Activated CD4-positive, alpha-beta T cell treated with anti-CD3 and anti-CD28 coated beads, Interleukin-2, amount 50 U/mL, for 16 hours (primary cell): Measurements from ENCODE around the gene SH3RF3.
"Not testable (repeated sequence)": the region's sequence is repeated elsewhere in the genome, so short reads cannot be mapped to it uniquely, and the experiment has no call there.

ENCODE experiments used
- DNase-seq: peaks from one replicate; pipeline ENCODE4 v3.0.0-alpha.2; 2020

Gene SH3RF3

DNA sequence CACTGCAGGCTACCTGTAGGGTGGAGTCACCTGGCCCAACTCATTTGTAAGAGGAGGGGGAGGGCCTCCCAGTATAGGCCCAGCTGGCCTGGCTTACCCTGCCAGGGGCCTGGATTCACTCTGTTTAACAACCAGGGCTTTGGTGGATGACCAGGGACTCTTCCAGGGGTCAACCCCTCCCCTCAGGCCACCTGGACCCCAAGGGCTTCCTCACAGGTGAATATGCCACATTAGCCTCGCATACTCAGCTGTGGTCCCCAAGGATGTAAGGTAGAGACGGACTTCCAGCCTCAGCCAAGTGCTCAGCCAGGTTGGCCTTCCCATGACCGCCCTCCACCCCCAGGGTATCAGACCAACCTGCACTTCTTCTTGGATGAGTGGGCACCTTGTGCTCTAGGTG, 8.8 kb upstream of the SH3RF3 start:
- no peak for DNase-seq

DNA sequence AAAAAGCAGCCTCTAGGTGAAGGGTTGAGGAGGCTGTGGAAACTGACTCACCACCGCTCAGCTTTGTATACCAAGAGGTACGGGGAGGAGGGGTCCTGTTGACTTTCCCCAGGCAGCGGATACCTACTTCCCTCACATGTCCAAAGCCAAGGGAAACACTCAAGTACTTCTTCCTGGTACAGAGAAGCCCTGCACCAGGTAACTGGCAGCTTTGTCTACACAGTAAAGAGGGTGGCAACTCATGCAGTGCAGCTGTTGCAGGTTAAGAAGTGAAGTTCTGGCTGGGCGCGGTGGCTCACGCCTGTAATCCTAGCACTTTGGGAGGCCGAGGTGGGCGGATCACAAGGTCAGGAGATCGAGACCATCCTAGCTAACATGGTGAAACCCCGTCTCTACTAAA, 8.3 kb upstream of the SH3RF3 start:
- DNase-seq: not testable (repeated sequence)

GRCh38 chr2:109123586-109124201, 5.3 kb upstream of the SH3RF3 start:
- DNase-seq: no peak

DNA sequence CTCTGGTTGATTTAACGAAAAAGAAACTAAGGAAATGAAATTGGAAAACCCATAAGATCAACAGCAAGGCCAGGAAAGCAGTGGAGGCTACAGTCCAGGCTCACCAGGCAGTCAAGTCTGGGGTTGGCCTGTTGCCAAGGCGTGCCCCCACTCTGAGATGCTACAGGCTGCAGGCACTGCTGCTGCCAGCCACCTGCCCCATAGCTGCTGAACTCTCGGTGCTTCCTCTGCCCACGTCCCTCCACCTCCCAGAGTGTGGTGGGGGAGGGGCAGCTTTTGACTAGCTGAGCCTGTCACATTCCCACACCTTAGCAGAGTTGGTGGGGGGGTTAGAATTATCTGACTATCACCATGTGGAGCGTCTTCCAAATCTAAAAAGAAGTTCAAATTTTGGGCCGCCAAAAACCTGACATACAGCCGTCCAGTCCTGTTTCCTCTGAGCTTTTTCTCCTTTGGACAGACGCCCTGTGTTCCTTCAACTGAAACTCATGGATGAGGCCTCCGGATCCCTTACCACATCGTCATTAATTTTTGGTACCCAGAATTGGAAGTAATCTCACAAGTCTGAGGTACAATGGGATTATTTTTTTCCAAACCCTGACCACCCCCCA, 3.9 kb upstream of the SH3RF3 start:
- DNase-seq: no peak

- DNase-seq: no peak
Observed at GRCh38 chr2:109125593-109126500, 3.2 kb upstream of the SH3RF3 start.

DNA sequence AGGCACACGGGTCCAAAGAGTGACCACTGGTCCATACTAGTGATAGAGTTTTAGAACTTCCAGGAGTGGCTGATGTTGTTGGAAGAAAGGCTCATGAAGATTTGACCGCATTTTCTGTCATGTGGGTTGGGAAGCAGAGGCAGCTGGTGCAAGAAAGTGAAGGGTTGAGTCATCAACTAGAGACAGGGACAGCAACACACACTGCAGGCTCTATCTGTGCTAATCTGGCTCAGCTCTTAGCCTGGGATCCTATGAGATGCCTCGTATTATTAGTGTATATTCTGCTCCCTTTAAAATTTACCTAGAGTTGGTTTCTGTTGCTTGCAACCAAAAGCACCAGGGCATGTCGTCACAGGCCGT, 2.5 kb upstream of the SH3RF3 start:
- DNase-seq: no peak

DNA sequence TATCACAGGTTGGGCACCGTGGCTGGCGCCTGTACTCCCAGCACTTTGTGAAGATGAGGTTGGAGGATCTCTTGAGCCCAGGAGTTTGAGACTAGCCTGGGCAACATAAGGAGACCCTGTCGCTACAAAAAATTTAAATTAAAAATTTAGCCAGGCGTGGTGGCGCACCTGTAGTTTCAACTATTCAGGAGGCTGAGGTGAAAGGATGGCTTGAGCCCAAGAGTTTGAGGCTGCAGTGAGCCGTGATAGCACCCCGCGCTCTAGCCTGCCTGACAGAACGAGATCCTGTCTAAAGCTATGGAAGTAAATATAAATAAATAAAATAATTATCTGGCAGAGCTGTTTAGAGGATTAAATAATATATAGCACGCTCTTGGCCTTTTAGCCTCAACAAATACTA, 1.4 kb upstream of the SH3RF3 start:
- no peak for DNase-seq

DNA sequence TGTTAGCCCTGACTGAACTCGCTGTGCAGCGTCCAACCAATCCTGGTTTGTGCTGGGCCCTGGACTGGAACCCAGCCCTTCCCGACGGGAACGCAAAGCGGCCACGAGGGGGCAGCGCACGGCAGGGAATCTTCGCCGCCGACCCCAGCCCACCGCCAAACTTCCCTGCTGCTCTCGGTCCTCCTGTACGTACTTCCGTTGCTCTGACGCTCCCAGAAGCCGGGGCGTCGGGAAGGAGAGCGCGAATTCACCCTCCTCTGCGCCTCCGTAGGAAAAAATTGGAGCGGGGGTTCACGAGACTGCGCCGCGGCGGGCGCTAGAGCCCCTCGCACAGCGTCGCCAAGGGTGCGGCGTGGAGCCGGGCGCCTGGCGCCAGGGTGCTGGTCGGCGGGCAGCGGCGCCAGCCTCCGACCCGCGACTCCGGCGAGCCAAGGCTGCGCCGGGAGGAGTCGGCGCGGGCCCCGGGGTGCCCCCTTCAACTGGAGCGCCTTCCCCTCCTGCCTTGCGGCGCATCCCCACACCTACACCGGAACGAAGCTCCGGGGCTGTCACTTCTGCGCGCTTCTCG, 873 bp upstream of the SH3RF3 start:
- DNase-seq: peak; percentile 48

DNA sequence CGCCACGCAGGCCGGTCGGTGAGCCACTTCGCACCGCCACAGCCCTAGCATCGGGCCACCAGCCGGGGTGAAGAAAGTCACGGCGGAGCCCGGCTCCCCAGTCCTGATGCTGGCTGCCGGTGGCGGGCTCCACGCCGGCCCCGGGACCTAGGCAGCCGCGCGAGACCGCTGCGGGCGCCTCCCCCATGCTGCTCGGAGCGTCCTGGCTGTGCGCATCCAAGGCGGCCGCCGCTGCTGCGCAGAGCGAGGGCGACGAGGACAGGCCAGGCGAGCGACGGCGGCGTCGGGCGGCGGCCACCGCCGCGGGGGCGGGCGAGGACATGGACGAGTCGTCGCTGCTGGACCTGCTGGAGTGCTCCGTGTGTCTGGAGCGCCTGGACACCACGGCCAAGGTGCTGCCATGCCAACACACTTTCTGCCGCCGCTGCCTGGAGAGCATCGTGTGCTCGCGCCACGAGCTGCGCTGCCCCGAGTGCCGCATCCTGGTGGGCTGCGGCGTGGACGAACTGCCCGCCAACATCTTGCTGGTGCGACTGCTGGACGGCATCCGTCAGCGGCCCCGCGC, 433 bp downstream of the SH3RF3 start:
- DNase-seq: no peak

GRCh38 chr2:109129921-109130722, 1.1 kb downstream of the SH3RF3 start:
- no peak for DNase-seq

- DNase-seq: no peak
Observed at GRCh38 chr2:109130723-109130995, 1.7 kb downstream of the SH3RF3 start.

DNA sequence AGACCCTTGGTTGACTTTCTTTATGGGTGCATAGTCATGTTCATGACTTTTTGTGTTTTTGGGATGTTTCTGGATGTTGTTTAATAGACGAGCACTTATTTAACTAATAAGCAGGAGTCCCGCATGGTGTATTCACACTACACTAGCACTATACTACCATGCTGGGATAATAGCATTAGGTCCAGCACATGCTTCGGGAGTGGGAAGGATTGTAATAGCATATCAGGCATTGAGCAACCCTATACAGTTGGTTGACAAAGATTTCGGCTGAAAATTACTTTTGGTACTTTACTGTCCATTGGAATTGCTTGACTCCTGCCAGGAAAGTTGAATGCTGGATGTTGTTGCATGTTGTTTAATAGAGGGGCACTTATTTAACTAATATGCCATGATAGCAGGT, 2.8 kb downstream of the SH3RF3 start:
- DNase-seq: no peak

- no peak for DNase-seq
Observed at GRCh38 chr2:109132626-109133025, 3.6 kb downstream of the SH3RF3 start.

- DNase-seq: no peak
Observed at GRCh38 chr2:109133746-109134145, 4.7 kb downstream of the SH3RF3 start.

DNA sequence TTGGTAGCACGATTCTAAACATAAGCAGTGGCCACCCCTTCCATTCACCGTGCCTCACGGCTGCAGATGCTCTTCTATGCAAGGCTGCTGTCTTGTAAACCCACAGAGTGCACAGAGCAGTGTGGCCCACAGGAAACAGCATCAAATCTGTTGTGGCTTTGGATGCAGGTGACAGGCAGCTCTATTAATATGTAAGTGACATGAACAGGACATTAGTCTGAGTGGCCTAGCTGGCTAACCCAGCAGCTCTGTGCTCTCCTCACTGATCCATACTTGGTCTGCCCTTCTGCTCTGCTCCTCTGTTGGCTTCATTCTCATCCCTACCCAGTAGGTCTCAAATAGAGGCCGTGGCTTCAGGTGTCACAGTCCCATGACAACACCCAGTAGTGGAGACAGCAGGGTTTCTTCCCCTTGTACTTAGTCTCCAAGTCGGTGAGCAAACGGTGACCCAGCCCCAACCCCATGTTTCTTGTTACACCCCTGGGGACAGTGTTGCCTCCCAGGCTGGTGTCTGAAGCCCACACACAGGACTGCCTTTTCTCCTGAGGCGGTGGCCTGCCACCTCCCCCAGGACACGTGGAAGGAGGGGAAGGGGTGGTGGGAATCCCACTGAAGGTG, 5.8 kb downstream of the SH3RF3 start:
- DNase-seq: no peak

- DNase-seq: no peak
Observed at GRCh38 chr2:109135359-109136197, 6.6 kb downstream of the SH3RF3 start.

GRCh38 chr2:109136542-109136941, 7.5 kb downstream of the SH3RF3 start:
- DNase-seq: no peak

DNA sequence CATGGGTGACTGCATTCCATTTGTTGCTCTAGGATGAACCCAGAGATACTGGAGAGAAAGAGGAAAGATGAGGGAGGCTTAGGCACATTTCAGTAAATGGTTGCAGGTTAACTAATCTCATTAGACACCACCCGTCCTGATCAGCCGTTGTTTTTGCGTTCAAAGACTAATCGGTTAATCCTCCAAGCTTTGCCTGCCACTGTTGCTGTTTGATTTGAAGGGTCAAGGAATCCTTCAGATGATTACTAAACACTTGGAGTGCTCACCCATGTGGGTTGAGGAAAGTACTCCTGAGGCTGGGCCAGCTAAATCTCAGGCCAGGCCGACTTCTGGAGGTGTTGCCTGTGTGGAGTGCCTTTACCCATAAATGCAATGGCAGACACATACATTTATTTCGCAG, 8.6 kb downstream of the SH3RF3 start:
- DNase-seq: no peak

- DNase-seq: no peak
Observed at GRCh38 chr2:109138449-109138848, 9.4 kb downstream of the SH3RF3 start.

- DNase-seq: no peak
Observed at GRCh38 chr2:109139002-109139401, 10.0 kb downstream of the SH3RF3 start.

GRCh38 chr2:109139865-109140396, 10.9 kb downstream of the SH3RF3 start:
- DNase-seq: no peak
